Fibroblast of the conjunctiva (primary cell): ENCODE data around the gene BANF2.

Experiments used
- DNase-seq: peaks from one replicate; pipeline ENCODE4 v3.0.0-alpha.2; 2010; ENCODE audit warnings: low read depth

BANF2 gene

DNA sequence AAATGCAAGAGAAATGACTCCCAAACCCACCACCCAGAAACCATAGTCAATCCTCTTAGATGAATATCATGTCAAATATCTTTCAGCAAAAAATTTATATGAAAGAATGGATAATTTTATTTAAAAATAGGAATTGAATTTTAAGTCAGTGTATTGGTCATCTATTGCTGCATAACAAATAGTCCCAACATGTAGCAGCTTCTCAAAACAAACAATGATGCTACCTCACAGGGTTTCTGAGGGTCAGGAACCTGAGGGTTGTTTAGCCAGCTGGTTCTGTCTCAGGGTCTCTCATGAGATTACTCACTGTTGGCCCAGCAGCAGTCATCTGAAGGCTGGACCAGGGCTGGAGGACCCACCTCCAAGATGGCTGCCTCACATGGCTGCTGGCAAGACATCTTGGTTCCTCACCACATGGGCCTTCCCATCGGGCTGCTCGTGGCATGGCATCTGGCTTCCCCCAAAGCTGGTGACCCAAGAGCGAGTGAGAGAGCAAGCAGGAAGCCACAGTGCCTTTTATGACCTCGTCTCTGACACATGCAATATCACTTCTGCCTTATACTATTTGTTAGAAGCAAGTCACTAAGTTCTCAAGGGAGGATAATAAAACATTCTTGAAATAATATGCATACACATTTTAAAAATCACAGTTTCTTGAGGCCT is 36.3 kb downstream of the BANF2 start:
- DNase-seq: no peak

DNA sequence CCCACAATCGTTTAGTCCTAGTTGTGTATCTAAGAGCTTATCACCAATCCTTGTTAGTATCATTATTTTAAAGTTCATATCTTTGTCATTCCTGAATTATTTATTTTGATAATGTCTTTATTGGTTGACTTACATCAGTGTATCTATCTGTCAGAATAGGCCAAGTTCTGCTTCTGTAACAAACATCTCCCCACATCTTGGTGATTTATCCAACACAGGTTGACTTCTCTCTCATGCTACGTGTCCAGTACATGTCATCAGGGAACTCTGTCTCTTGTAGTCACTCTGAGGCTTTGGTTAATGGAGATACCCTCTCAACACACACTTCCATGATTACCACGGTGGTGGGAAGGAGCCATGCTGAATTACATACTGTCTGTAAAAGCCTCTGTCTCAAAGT is 38.4 kb downstream of the BANF2 start:
- DNase-seq: no peak

DNA sequence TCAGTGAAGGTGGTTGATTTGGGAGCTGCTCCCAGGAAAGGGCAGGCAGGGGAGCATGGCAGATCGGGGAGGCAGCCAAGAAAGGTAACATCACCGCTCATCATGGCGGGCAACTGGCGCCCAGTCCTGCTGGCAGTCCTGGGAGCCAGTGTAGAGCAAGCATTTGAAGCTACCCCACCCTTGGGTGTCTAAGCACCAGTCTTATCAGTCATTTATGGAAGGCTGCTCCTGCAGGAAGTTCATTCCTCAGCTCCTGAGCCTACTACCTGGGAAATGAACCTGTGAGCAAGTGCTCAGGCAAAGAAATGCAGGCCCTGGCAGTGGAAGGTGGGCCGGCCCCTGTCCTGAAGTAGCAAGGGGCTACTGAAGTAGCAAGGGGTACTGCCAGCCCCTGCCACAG is 41.5 kb downstream of the BANF2 start:
- DNase-seq: no peak

DNA sequence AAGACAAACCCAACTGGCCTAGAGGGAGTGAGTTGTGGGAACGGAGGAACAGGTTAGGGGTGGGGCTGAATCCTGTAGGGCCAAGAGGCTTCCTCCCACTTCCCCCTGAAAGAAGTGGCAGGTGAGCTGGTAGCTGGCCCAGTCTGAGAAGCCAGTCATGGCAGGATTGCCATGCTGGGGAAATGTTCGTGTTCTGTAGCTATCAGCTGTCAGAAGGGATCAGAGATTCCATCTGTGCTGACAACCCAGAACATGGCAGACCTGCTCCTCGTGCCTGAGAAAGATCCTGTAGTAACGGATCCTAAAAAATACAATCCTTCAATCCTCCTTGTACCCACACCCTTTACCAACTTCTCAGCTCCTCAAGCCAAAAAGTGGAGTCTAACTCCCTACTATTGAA is 43.0 kb downstream of the BANF2 start:
- no peak for DNase-seq

DNA sequence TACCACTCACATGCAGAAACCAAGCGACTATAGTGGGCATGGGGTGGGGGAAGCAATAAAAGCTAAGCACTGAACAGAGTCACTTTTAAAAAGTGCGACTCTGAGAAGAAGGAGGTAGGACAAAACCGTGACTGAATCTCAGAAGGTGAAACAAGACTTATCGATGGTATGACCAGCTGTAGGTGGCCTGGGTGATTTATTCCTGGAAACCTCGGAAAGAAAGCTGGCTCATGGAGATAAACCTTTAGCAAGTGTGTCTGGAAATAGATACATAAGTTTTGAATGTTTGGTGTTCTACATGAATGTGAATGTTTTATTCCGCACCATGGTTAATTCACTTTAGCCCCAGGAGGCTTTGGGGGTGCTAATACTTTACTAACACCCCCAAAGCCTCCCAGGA is 43.9 kb downstream of the BANF2 start:
- no peak for DNase-seq

DNA sequence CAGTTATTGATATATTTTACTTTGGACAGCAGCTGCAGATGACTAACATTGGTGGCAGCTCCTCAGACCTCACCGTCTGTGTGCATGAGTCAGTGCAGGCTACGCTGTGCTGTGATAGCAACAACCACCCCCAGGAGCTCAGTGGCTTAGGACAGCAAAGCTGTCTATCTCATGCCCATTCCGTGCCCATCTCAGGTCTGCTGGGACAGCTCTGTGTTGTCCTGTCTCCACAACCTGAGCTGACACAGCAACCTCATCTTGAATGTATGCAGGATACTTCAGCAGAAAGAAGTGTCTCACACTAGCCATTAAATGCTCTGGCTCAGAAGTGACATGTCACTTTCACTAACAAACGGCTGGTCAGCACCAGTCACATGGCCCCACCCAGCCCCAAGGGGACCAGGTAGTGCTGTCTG is 47.7 kb downstream of the BANF2 start:
- peak; percentile 47 for DNase-seq

DNA sequence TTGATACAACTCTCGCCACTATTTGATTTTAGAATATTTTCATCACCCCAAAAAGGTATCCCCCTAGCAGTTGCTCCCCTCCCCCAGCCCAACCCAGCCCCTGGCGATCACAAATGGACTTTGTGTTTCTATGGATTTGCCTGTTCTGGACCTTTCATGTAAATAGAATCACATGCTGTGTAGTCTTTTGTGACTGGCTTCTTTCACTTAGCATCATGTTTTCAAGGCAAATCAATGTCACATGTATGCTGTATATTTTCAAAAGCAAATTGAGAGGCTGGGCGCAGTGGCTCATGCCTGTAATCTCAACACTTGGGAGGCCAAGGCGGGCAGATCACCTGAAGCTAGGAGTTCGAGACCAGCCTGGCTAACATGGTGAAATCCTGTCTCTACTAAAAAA is 48.5 kb downstream of the BANF2 start:
- DNase-seq: no peak

DNA sequence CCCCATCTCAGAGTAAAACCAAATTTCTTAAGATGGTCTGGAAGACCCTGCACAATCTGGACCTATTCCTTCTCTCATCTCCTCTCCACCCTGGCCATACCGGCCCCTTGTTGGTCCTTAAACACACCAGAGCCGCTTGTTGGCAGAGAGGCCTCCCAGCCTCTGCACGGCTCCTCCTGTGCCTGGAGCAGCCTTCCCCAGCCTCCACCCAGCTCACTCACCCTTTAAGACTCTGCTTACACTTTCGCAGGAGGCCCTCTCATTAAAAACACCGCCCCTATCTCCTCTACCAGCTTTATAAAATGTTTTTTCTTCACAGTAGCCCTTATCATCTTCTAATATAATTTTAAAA is 49.8 kb downstream of the BANF2 start:
- no peak for DNase-seq

DNA sequence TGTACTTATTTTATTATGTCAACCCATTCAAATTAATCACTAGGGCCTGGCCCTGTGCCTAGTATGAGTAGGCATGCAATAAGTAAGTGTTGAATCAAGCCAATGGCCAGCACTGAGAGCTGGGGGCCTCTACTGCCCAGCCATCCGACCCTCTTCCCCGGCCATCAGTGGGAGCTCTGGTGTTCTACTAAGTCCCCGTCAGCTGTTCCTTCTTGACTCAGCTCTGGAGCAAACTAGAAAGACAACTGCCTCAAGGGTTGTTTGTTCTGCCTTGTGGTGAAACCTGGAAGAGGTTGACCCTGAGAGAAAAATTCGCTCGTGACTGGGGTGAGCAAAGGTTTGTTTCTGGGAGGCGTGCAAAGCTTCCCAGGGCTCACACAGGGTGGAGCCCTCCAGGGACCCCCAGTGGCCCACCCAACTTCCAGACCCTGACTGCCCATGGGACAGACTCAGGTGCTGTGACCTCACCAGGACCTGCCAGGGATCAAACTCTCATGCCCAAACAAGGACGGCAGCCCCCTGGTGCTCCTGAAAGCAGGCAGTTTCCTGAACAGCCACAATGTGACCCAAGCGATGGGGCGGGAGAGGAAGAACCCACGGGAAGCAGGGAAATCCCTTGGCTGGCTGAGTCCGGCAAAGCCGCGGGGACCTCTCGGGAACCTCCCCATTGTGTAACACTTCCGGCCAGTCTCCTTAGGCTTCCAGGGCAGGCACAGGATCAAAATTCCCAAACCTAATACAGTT is 50.4 kb downstream of the BANF2 start:
- DNase-seq: no peak

DNA sequence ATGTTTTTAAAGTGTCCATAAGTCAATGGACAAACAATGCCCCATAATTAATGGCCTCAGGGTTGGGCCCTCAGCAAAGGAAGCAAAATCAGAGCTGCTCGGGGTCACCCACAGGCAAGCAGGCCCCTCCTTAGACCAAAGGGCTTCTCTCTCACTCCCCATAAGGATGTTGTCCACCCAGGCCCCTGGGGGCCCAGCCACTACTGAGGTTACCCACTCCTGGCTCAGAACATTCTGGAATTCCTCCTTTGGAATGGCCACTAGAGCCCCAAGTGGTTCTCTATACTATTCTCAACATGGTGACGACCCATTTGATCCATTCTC is 50.9 kb downstream of the BANF2 start:
- DNase-seq: no peak

DNA sequence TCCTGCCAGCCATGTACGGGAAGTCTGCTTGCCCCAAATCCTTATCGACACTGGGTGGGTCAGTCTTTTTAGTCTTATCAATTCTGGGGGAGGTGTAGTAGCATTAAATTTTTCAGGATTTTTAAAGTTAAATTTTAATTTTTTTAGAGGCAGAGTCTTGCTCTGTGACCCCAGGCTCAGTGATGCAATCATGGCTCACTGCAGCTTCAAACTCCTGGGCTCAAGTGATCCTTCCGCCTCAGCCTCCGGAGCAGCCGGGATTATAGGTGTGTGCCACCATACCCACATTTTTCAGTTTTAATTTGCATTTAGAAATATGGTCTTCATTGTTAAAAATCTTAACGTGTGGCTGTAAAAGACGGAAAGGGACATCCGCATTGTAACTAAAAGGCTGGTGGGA is 51.9 kb downstream of the BANF2 start:
- no peak for DNase-seq

DNA sequence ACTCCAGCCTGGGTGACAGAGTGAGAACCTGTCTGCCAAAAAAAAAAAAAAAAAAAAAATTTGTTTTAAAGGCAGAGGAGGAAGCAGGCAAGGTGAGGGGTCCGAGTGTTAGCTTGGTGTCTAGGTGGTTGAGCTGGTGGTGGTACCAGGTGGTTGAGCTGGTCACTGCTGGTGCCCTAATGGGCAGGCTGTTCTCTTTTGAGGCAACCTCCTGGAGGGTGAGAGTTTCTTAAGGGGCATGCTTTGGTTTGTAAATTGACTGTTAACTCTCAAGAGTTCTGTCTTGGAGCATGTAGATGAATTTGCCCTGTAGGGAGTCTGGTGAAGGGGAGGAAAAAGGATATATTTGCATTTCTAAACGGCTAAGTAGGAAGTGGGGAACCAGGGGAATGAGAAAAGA is 52.7 kb downstream of the BANF2 start:
- DNase-seq: no peak

DNA sequence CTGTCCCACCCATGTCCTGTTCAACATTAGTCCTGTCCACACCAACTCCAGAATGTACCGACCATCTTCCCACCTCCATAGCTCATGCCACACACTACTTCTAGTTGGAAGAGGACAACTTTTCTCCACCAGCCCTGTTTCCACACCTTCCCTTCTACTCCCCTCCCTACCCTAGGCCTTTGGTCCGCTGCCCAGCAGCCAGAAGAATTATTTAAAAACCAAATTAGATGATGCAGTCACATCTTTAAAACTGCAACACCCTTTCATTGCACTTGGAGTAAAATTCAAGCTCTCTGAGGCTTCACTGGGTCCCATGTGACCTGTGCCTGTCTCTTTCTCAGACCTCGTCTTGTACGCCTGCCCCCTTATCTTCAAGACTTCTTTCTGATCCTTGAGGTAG is 53.8 kb downstream of the BANF2 start:
- DNase-seq: no peak

DNA sequence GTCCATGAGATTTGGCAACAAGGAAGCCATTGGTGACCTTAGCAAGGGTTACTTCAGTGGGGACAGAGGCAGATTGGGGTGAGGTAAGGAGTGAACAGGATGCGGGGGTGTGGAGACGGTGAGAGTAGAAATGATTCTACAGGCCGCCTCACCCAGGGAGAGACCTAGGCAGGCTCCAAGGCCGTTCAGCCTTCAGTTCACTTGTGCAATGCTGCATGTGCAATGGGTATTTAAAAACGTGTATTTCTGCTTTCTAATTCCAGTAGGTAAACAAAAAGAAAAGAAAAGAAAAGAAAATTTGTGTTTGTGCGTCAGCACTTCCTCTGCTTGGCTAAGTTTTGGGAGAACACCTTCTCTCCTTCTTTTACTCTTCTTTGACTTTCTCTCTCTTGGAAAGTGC is 56.8 kb downstream of the BANF2 start:
- no peak for DNase-seq

DNA sequence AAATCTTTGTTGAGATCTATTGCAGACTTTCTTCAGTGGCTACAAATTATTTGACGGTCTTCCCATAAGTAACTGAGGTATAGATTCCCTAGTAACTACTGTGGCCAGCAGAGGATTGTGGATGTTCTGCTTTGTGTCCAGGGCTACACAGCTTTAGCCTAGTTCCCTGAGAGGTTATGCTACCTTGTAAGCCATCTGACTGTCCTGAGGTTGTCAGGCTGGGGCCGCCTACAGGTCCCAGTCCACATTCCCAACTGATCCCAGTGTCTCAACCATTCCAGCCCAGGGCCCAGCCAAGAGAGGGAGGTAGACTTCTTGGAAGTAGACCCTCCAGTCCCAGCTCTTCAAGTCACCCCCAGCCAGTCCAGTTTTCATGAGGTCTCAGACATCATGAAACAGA is 57.7 kb downstream of the BANF2 start:
- DNase-seq: no peak

DNA sequence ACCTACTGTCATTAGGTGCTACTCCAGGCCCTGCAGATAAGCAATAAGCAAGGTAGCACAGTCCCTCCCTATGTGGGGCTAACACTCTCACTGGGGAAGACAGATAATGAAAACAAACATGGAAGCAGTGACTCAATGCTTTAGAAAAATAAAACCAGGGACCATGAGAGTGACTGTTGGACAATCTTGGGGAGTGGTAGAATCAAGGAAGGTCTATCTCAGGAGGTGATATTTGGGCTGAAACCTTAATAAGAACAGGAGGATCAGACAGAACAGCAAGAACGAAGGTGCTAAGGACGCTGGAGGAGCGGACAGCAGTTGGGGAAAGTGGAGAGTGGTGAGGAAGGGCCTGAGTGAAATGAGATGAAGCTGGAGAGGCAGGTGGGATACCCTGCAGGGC is 58.2 kb downstream of the BANF2 start:
- no peak for DNase-seq

DNA sequence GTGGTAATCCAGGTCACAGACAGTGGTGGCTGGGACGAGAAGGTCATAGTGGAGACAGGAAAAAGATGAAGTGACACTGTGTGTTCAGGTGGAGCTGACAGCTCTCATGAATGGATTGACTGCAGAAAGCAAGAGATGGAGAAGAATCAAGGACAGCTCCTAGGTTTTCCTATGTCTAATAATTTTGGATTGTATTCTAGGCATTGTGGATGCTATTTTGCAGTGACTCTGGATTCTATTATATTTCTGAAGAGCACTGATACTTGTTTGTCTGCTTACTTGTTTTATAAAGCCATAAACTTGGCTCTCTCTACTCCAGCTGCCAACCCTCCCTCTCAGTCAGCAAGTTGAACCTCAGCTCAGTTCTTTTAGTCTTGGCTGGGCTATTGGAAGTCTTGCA is 58.7 kb downstream of the BANF2 start:
- no peak for DNase-seq

DNA sequence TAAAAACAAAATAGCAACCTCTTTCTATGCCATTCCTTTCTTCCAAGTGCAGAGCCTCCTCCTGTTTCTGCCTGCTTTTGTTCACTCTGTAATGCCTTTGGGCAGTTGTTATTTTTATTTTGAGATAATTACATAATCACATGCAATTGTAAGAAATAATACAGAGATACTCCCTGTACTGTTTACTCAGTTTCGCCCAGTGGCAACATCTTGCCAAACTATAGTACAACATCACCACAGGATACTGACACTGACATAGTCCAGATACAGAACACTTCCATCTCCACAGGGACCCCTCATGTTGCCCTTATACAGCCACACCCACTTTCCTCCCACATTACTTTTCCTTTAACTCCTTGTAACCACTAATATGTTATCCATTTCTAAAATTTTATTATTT is 59.7 kb downstream of the BANF2 start:
- no peak for DNase-seq

DNA sequence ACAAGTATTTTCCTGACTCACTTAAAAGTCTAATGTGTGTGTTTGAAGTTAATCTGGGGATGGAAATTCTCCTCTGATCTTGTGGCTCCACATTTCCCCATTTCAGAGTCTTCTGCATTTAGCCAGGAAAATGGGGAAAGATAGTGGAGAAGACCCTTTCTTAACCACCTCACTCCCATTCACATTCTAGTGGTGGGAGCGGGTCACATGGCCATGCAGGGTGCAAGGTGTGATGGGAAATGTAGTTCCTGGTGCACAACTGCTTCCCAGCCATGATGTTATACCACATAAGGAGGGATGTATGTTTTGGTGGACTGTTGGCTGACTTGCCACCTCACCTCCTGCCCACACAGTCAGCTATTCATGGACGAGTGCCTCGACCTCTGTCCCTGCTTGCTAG is 61.8 kb downstream of the BANF2 start:
- DNase-seq: no peak

DNA sequence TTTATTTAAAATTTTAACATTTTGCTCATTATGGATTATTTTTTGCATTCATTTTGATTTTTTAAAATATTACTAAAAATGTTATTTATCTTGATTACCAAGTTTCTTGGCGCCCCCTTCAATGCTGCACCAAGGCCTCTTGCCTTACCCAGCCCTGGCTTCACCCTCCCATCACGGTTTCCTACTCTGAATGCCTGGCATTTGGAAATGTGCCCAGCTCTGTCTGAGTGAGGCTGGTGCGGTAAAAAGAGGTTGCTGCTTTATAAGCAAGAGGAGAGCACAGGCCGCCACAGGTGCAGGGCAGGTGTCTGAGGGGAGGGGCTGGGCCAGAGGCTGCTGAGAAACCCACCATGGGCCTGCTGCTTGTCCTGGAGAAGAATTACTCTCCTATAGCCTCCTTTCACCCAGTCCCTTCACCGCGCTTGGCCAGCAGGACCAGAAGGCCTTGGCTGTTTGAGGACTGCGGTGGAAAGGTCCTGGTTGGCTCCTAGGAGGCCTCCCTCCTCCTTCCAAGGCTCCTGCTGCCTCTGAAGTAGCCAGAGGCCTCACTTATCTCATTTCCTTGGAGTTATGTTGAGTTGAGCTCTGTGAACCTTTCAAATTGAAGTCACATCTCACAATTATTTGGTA is 62.6 kb downstream of the BANF2 start:
- DNase-seq: no peak

DNA sequence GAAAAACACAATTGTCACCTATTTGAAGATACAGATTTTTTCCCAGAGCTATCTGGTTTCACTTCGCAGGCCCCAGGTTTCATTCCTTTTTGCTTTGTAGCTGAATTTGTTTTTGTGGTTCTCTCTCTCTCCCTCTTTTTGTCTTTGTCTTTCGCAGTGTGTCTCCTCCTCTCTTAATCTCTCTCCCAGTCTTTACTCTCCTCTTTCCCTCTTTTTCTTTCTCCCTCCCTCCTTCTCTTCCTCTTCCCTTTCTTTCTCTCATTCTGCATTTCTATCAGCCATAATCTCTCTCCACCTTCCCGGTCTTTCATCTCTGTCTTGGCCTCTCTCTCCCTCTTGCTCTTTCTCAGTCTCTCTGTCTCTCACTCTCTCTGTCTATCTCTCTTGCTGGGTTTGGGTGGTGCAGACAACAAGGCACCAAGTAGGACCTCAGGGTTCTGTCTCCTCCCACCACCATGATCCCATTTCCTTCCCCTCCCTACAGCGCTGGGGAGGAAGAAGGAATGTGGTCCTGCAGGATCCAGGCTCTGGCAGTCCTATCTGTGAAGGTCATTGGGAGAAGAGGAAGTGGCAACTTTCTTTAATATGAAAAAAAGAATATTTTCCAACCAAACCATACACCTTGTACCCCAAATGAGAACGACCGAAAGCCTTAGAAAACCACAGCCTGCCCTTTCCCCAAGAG is 63.2 kb downstream of the BANF2 start:
- no peak for DNase-seq

DNA sequence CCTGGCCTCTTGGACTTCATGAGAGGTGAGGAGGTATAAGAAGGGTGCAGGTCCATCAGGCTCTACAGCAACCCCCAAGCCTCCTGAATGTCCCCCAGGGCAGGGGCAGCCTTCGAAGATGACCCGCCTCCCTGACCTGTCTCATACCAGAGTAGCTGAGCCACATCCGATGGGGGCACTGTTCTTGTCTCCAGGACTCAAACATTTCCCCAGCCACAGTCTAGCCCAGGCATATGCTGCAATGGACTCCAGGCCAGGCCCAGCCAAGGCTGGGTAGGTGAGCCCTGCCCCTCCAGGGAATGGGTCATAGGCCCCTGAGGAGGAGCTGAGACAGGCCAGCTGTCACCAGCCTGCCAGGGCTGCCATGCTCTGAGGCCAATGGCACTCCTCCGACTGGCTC is 65.3 kb downstream of the BANF2 start:
- DNase-seq: no peak

DNA sequence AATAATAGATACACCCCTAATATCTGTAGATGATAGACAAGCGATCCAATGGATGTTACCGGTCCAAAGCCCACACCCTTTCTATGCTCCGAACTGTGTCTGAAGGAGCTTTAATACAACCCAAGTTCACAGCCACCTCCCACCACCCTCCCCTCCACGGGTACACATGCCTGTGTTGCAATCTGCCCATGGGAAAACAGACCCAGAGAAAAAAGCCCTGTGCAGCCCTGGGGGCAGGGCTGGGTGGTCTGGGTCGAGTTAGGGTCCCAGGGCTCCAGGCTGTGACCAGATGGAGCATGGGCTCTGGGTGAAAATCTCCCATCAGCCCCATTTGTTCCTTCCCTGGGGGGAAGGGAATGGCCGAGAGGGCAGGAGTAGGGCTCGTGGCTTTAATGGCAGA is 65.8 kb downstream of the BANF2 start:
- DNase-seq: no peak
